Natural killer cell (primary cell): ENCODE data around the gene DBN1. TPM values are rescaled to one million over a fixed set of nuclear protein-coding genes. Genes with fewer than 3 reads are reported as not detected.
"Not testable (repeated sequence)": the region's sequence is repeated elsewhere in the genome, so short reads cannot be mapped to it uniquely, and the experiment has no call there.

ENCODE experiments used
- ATAC-seq, 3 donors: fragments of 150-1000 bp in 2 of 3; fragments of 200-7000 bp in 1 of 3; cut with Tn5 transposase; 1 replicate in 1 of 3; 2 replicates in 2 of 3; pipeline ENCODE4 v1.10.0; 2021; ENCODE audit warnings: mild to moderate bottlenecking in 2 of 3, moderate library complexity in 2 of 3
- DNase-seq, 2 donors: peaks; one replicate each; pipeline versions ENCODE4 v3.0.0 to v3.0.0-alpha.2; 2013 to 2021; ENCODE audit warnings: mixed read lengths in 1 of 2
- H3K27ac ChIP-seq: one replicate; pipeline ENCODE4 v1.5.1; 2013; ENCODE audit warnings: mild to moderate bottlenecking, low read length
- H3K27me3 ChIP-seq: one replicate; pipeline ENCODE4 v1.6.1; 2013; ENCODE audit warnings: low read length; ENCODE audit not compliant: control insufficient read depth, insufficient read depth
- H3K36me3 ChIP-seq: one replicate; pipeline ENCODE4 v1.6.1; 2013; ENCODE audit warnings: low read length; ENCODE audit not compliant: control insufficient read depth, insufficient read depth
- H3K4me1 ChIP-seq: one replicate; pipeline ENCODE4 v1.6.1; 2013; ENCODE audit warnings: low read length; ENCODE audit not compliant: control insufficient read depth, insufficient read depth
- H3K4me3 ChIP-seq: one replicate; pipeline ENCODE4 v1.5.1; 2013; ENCODE audit warnings: low read length
- H3K9me3 ChIP-seq: one replicate; pipeline ENCODE4 v1.6.1; 2013; ENCODE audit warnings: low read length; ENCODE audit not compliant: control insufficient read depth, insufficient read depth
- H3K27ac Mint-ChIP-seq, 2 donors: one replicate each; pipeline ENCODE4 v1.8.0; 2022; ENCODE audit warnings: mild to moderate bottlenecking in 2 of 2, mixed read lengths in 2 of 2, moderate library complexity in 1 of 2
- H3K27me3 Mint-ChIP-seq, 2 donors: one replicate each; pipeline ENCODE4 v1.8.0; 2022; ENCODE audit warnings: low read depth in 2 of 2, mixed read lengths in 2 of 2
- H3K36me3 Mint-ChIP-seq: one replicate; pipeline ENCODE4 v1.8.0; 2022; ENCODE audit warnings: mixed read lengths
- H3K4me1 Mint-ChIP-seq, 2 donors: one replicate each; pipeline ENCODE4 v1.8.0; 2022; ENCODE audit warnings: mixed read lengths in 2 of 2
- H3K4me3 Mint-ChIP-seq: one replicate; pipeline ENCODE4 v1.8.0; 2022; ENCODE audit warnings: mild to moderate bottlenecking, moderate library complexity, mixed read lengths
- H3K9me3 Mint-ChIP-seq, 2 donors: one replicate each; pipeline ENCODE4 v1.8.0; 2022; ENCODE audit warnings: mixed read lengths in 2 of 2
- CTCF ChIP-seq: fragments of 200-600 bp; IDR thresholded peaks from one replicate; pipeline ENCODE4 v1.8.0; 2022; ENCODE audit warnings: antibody characterized with exemption
- WGBS: methylation state at CpG from one replicate; pipeline ENCODE4 v1.1.7; 2013; ENCODE audit warnings: missing lambda C conversion rate; ENCODE audit not compliant: insufficient coverage; 5-methylcytosine and 5-hydroxymethylcytosine counted together
- intact Hi-C: fragments of 100-400 bp; cut with micrococcal nuclease; formaldehyde crosslinking; loops from one replicate; pipeline ENCODE4 v1.14.2; 2022
- total RNA-seq, 4 donors: library from RNA; stranded (reverse); fragments of 120-200 nt in 1 of 4; gene quantifications; one replicate each; pipeline versions ENCODE4 v1.2.3 to v1.2.4, GENCODE V29; 2013 to 2022

Gene DBN1
- total RNA-seq, 3 donors from 2014 or later (not counting 1 experiment from before 2014, with no cell fraction given): 13.7 to 25.2 (median 15.0) TPM

DNA sequence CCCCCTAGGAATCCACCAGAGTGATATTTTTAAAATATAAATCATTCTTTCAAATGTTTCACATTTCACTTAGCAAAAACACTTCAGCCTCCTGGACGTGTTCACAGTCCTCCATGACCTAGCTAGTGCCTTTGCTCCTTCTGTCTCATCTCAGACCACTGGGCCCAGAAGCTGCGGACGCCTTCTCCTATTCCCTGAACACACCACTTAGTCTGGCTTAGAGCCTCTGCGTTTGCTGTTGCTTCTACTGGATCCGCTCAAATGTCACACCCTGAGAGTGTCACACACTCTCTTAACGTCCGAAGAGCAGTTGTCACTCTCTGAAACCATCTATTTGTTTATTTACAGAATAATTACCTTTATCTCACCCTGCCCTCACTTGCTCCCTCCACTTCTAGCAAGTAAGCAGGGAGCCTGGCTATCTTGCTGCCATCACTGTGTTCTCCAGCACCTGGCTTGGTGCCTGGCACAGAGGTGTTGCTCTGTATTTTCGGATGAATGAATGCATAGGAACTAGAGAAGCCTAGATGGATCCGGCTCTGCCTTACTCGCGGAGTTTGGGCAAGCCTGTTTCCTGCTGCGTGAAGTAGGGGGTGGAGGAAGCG lies 48.1 kb downstream of the DBN1 start:
- ATAC-seq: peak in 2 of 3 donors; percentile 0 to 1
- Histone ChIP-seq H3K36me3 (peaks cover 10% of the 10 kb centered on the region), H3K9me3 (no peaks in the 10 kb centered on the region), H3K27ac (peak overlapping the region; percentile 92), H3K4me3 (peak overlapping the region; percentile 58), H3K4me1 (peaks cover 46% of the 10 kb centered on the region), H3K27me3 (no peaks in the 10 kb centered on the region)
- Mint-ChIP-seq H3K9me3 (no peaks in the 10 kb centered on the region), H3K4me1 (peaks cover 47 to 58% of the 10 kb centered on the region in 2 donors), H3K27me3 (no peaks in the 10 kb centered on the region), H3K27ac (peak overlapping the region; percentile 94 to 99), H3K36me3 (no peaks in the 10 kb centered on the region), H3K4me3 (peak overlapping the region; percentile 98)
- 35% methylated on average over 13 of the region's 13 CpGs for WGBS
- intact Hi-C loops: no loop called here
- no peak for TF ChIP-seq CTCF
- no peak for DNase-seq

DNA sequence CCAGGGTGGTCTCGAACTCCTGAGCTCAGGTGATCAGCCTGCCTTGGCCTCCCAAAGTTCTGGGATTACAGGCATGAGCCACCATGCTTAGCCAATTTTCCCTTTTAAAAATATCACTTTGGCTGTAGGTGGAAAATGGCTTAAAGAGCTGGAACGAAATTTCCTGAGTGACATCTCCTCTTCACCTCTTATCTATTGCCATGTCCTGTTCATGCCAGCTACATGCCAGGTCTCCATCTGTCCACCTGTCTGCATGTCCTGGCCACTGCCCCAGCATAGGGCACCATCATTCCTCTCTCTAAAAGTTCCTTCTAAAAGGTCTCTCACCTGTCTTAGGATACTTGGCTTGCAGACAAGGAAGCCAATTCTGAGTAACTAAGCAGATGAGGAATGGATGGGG lies 49.8 kb downstream of the DBN1 start:
- Histone ChIP-seq H3K36me3 (peaks cover 6% of the 10 kb centered on the region), H3K9me3 (no peaks in the 10 kb centered on the region), H3K27me3 (no peaks in the 10 kb centered on the region), H3K4me1 (peaks cover 29% of the 10 kb centered on the region), H3K4me3 (no peak overlapping the region), H3K27ac (no peak overlapping the region)
- no peak overlapping the region for H3K4me3 Mint-ChIP-seq
- TF ChIP-seq CTCF: no peak
- no peak overlapping the region for H3K27ac Mint-ChIP-seq
- H3K4me1 Mint-ChIP-seq: peaks cover 31 to 41% of the 10 kb centered on the region in 2 donors
- DNase-seq (no peak), ATAC-seq (no peak)
- no peaks in the 10 kb centered on the region for H3K9me3 Mint-ChIP-seq
- no peaks in the 10 kb centered on the region for H3K27me3 Mint-ChIP-seq
- H3K36me3 Mint-ChIP-seq: no peaks in the 10 kb centered on the region
- 91% methylated on average over 2 of the region's 2 CpGs for WGBS
- intact Hi-C loops: no loop called here

DNA sequence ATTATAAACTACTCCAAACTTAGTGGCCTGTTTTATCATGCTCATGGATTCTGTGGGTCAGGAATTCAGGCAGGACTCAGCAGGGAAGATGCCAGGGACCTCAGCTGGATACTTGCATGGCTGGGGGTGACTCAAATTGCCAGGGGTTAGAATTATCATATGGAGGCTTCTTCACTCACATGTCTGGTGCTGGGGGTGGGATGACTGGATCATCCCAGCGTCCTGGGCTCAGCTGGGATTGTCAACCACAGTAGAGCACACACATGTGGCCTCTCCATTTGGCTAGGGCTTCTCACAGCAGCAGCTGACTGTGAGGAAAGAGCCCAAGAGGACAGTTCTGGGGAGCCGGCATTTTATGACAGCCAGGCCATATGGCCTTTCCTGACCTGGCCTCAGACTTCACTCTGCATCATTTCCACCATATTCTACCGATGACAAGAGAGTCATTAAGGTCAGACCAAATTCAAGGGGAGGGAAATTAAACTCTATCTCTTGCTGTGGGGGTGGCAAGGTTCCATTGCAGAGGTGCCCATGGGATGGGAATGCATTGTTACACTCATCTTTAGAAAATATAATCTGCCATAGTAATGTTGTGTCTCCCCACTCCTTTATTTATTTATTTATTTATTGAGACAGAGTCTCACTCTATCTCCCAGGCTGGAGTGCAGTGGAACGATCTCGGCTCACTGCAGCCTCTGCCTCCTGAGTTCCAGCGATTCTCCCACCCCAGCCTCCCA lies 52.2 kb downstream of the DBN1 start:
- peaks cover 20 to 22% of the 10 kb centered on the region in 2 donors for H3K4me1 Mint-ChIP-seq
- 96% methylated on average over 5 of the region's 6 CpGs for WGBS
- TF ChIP-seq CTCF: no peak

GRCh38 chr5:177420472-177420871 lies 53.0 kb downstream of the DBN1 start:
- H3K4me1 Mint-ChIP-seq: peaks cover 12 to 14% of the 10 kb centered on the region in 2 donors
- H3K9me3 Mint-ChIP-seq, H3K36me3 ChIP-seq, H3K27me3 Mint-ChIP-seq, H3K27ac ChIP-seq, H3K4me3 Mint-ChIP-seq, intact Hi-C loops, H3K4me3 ChIP-seq, DNase-seq, H3K9me3 ChIP-seq, H3K27ac Mint-ChIP-seq, H3K36me3 Mint-ChIP-seq, ATAC-seq, H3K27me3 ChIP-seq, H3K4me1 ChIP-seq: not testable (repeated sequence)
- 86% methylated on average over 7 of the region's 7 CpGs for WGBS

More for the DNA sequence above, 52.2 kb downstream of the DBN1 start:
- Mint-ChIP-seq H3K4me3 (no peak overlapping the region), H3K27ac (no peak overlapping the region), H3K36me3 (no peaks in the 10 kb centered on the region), H3K9me3 (no peaks in the 10 kb centered on the region), H3K27me3 (no peaks in the 10 kb centered on the region)
- no peak for DNase-seq
- no peak overlapping the region for H3K27ac ChIP-seq
- peaks cover 13% of the 10 kb centered on the region for H3K4me1 ChIP-seq
- no peak overlapping the region for H3K4me3 ChIP-seq
- H3K9me3 ChIP-seq: no peaks in the 10 kb centered on the region
- ATAC-seq: no peak
- H3K27me3 ChIP-seq: no peaks in the 10 kb centered on the region
- intact Hi-C loops: no loop called here
- no peaks in the 10 kb centered on the region for H3K36me3 ChIP-seq
